Suprapubic skin (tissue), 4 donors: Measurements from ENCODE around the gene SLC35G1.

ENCODE experiments used
- POLR2A ChIP-seq, 2 donors: fragments of 450-650 bp; IDR thresholded peaks; one replicate each; pipeline ENCODE4 v1.6.1; 2017; ENCODE audit warnings: antibody characterized with exemption in 2 of 2, mild to moderate bottlenecking in 2 of 2, moderate library complexity in 2 of 2
- POLR2AphosphoS5 ChIP-seq, 3 donors: sonication (generic); formaldehyde crosslinking; IDR thresholded peaks; one replicate each; pipeline ENCODE4 v1.6.1; 2017; ENCODE audit warnings: antibody characterized with exemption in 3 of 3

DNA sequence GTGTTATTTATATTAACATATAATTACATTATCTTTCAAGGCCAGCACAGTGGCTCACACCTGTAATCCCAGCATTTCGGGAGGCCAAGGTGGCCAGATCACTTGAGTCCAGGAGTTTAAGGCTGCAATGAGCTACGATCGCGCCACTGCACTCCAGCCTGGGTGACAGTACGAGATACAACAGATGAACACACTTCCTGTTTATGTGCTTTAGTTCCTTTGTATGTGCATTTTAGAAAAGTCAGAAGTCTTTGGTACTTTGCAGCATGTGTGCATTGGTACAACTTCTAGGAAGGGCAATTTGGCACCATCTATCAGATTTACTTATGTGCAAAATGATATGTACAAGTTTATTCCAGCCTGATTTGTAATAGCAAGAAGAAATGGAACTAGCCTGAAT lies 13.3 kb downstream of the SLC35G1 start:
- no peak for TF ChIP-seq POLR2AphosphoS5 (IDR thresholded peaks at IDR 0.05)
- TF ChIP-seq POLR2A (IDR thresholded peaks at IDR 0.05), result no peak
